Measurements from ENCODE around the gene HLA-C. TPM values are rescaled to one million over a fixed set of nuclear protein-coding genes. Genes with fewer than 3 reads are reported as not detected.
"Not testable (repeated sequence)": the region's sequence is repeated elsewhere in the genome, so short reads cannot be mapped to it uniquely, and the experiment has no call there.

The HLA-C gene
- polyA plus RNA-seq, 1 experiment: 776 TPM

DNA sequence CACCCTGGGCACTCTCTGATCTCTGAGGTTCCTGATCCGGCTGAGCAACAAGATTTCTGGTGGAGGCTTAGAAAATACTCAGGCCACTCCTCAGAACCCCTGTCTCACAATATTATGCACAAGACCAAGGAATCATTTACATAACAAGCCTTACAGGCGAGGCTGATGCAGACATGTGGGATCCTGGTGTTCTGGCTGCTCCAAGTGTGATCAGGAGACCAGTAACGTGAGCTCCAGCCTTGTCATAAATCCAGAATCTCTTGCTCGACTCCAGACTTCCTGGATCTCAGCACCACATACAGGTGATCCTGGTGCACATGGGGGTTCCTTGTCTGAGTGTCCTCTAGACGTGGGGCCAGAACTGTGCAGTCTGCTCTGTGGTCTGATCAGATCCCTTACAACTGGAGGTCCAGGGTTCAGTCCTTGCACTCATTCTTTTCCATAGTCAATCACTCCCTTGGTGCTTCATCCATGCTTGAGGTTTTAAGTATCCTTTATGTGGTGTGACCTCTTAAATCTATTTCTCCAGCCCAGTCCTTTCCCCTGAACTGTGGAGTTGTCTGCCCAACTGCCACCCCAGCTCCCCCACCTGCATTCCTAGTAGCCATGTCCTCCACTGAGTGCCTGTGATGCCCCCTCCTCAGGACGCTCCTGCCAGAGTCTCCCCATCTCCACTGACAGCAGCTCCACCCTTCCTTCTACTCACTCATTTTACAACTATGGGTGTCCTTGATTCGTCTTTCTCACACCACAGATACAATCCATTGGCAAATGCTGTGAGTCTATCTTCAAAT, 5.1 kb downstream of the HLA-C start:
- no peak for TF ChIP-seq CTCF (IDR thresholded peaks at IDR 0.05; ENCODE audit: insufficient read depth, low read depth, low read length)
- ChIA-PET POLR2A (no interaction called here), CTCF (no interaction called here)
- no peak for DNase-seq (ENCODE audit: low read depth)
- H3K27me3 ChIP-seq (ENCODE audit: control insufficient read depth, insufficient read depth, low read length): no peaks in the 10 kb centered on the region
- no peak overlapping the region for H3K4me3 ChIP-seq (ENCODE audit: low read depth, low read length)
- peaks cover 18% of the 10 kb centered on the region for H3K36me3 ChIP-seq (ENCODE audit: control insufficient read depth, insufficient read depth, low read length)

GRCh38 chr6:31265926-31266325, 6.0 kb downstream of the HLA-C start:
- Histone ChIP-seq H3K4me3 (ENCODE audit: low read depth, low read length) (no peak overlapping the region), H3K27me3 (ENCODE audit: control insufficient read depth, insufficient read depth, low read length) (no peaks in the 10 kb centered on the region), H3K36me3 (ENCODE audit: control insufficient read depth, insufficient read depth, low read length) (peaks cover 18% of the 10 kb centered on the region)
- ChIA-PET CTCF (no interaction called here), POLR2A (no interaction called here)
- TF ChIP-seq CTCF (IDR thresholded peaks at IDR 0.05; ENCODE audit: insufficient read depth, low read depth, low read length): no peak
- no peak for DNase-seq (ENCODE audit: low read depth)

- DNase-seq (ENCODE audit: low read depth); H3K27me3 ChIP-seq (ENCODE audit: control insufficient read depth, insufficient read depth, low read length); CTCF ChIA-PET; H3K4me3 ChIP-seq (ENCODE audit: low read depth, low read length); POLR2A ChIA-PET; H3K36me3 ChIP-seq (ENCODE audit: control insufficient read depth, insufficient read depth, low read length): not testable (repeated sequence)
Measured at GRCh38 chr6:31263346-31263933, 8.5 kb downstream of the HLA-C start.

DNA sequence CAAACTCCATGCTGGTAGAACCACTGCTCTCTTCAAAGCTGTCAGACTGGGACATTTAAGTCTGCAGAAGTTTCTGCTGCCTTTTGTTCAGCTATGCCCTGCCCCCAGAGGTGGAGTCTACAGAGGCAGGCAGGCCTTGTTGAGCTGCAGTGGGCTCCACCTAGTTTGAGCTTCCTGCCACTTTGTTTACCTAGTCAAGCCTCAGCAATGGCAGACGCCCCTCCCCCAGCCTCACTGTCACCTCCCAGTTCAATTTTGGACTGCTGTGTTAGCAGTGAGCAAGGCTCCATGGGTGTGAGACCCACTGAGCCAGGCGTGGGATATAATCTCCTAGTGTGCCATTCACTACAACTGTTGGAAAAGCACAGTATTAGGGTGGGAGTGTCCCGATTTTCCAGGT, 11.9 kb downstream of the HLA-C start:
- H3K27me3 ChIP-seq (ENCODE audit: control insufficient read depth, insufficient read depth, low read length); DNase-seq (ENCODE audit: low read depth); CTCF ChIA-PET; H3K36me3 ChIP-seq (ENCODE audit: control insufficient read depth, insufficient read depth, low read length); POLR2A ChIA-PET; H3K4me3 ChIP-seq (ENCODE audit: low read depth, low read length): not testable (repeated sequence)

- no peak for TF ChIP-seq CTCF (IDR thresholded peaks at IDR 0.05; ENCODE audit: insufficient read depth, low read depth, low read length)
- H3K4me3 ChIP-seq (ENCODE audit: low read depth, low read length): no peak overlapping the region
- no peaks in the 10 kb centered on the region for H3K36me3 ChIP-seq (ENCODE audit: control insufficient read depth, insufficient read depth, low read length)
- ChIA-PET POLR2A (no interaction called here), CTCF (no interaction called here)
- DNase-seq (ENCODE audit: low read depth): no peak
- H3K27me3 ChIP-seq (ENCODE audit: control insufficient read depth, insufficient read depth, low read length): peaks cover 4% of the 10 kb centered on the region
Measured at GRCh38 chr6:31252625-31253024, 19.3 kb downstream of the HLA-C start.

DNA sequence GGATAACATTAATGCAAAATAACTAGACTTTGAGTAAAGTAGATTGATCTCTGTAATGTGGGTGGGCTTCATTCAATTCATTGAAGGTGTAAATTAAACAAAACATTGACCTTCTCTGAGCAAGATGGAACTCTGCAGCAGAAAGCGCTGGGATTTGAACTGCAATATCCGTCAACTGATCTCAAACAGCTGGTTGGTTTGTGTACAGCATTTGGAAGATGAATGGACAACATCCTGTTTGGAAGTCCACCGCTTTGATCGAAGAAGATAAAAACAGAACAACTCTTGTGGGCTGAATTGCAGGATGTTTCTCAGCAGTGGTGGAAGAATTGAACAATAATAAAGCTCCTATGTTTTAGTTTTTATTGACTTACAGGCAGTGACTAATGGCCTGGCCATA, 20.6 kb downstream of the HLA-C start:
- Histone ChIP-seq H3K27me3 (ENCODE audit: control insufficient read depth, insufficient read depth, low read length) (peaks cover 4% of the 10 kb centered on the region), H3K4me3 (ENCODE audit: low read depth, low read length) (no peak overlapping the region), H3K36me3 (ENCODE audit: control insufficient read depth, insufficient read depth, low read length) (no peaks in the 10 kb centered on the region)
- ChIA-PET CTCF (no interaction called here), POLR2A (no interaction called here)
- TF ChIP-seq CTCF (IDR thresholded peaks at IDR 0.05; ENCODE audit: insufficient read depth, low read depth, low read length): no peak
- no peak for DNase-seq (ENCODE audit: low read depth)

Data from BJ (cell line).